ENCODE results near the gene PIN1. TPM values are rescaled to one million over a fixed set of nuclear protein-coding genes. Genes with fewer than 3 reads are reported as not detected.
"Not testable (repeated sequence)": the region's sequence is repeated elsewhere in the genome, so short reads cannot be mapped to it uniquely, and the experiment has no call there.

Gene PIN1
- total RNA-seq, 4 donors from 2014 or later = 22.9 to 82.5 (median 43.7) TPM

DNA sequence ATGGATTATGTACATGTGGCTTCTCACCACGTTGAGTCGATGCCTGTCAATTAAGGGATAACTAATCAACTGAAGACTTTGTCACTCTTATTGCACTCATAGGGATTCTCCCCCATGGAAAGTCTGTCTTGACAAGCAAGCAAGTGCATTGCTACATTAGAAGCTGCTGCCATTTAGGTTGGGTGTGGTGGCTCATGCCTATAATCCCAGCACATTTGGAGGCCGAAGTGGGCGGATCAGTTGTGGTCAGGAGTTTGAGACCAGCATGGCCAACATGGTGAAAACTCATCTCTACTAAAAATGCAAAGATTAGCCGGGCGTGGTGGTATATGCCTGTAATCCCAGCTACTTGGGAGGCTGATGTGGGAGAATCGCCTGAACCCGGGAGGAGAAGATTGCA is 48.3 kb upstream of the PIN1 start:
- Histone ChIP-seq H3K36me3 (no peaks in the 10 kb centered on the region), H3K27ac (peak overlapping the region; percentile 93 to 99 (median 98)), H3K4me1 (peaks cover 0 to 41% (median 27%) of the 10 kb centered on the region in 4 donors), H3K27me3 (no peaks in the 10 kb centered on the region), H3K4me3 (no peak overlapping the region), H3K9me3 (no peaks in the 10 kb centered on the region)
- TF ChIP-seq POLR2AphosphoS5 (IDR thresholded peaks at IDR 0.05) (no peak), EP300 (IDR thresholded peaks at IDR 0.05; ENCODE audit: low read depth) (no peak), POLR2A (IDR thresholded peaks at IDR 0.05) (no peak)
- intact Hi-C loops (cut with DNase I; ENCODE audit: low total_unique reads) (loop anchor here (1.0 to 10.0 kb wide), 2 partner anchors 165 to 1118 kb away; no protein-coding TSS in a partner anchor), in situ Hi-C loops (cut with MboI; ENCODE audit: low pct_ligation_motif_present in 1 of 4, low pct_unique_long_range_greater_than_20kb in 1 of 4, low sequenced_read_pairs in 3 of 4) (loop anchor here in 3 of 4 donors (25.0 kb wide), 2 partner anchors 475 to 650 kb away; partner anchors contain the start of genes ZNF559 (in 3 of the 3), ZNF699 (in 3 of the 3), OR7G3 (in 2 of the 3) and ZNF317 (in 2 of the 3))
- WGBS, 2 donors (ENCODE audit: low coverage in 1 of 2) = 96% methylated on average over 8 of the region's 8 CpGs; no CpG with 5 or more reads in 1 of the 2 donors
- no peak for DNase-seq

DNA sequence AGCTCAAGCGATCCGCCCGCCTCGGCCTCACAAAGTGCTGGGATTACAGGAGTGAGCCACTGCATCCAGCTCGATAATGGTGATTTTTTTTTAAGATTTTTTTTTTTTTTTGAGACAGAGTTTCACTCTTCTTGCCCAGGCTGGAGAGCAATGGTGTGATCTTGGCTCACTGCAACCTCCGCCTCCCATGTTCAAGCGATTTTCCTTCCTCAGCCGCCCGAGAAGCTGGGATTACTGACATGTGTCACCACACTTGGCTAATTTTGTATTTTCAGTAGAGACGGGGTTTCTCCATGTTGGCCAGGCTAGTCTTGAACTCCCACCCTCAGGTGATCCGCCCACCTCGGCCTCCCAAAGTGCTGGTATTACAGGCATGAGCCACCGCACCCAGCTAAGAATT is 46.5 kb upstream of the PIN1 start:
- not testable (repeated sequence) for H3K9me3 ChIP-seq, DNase-seq, H3K4me3 ChIP-seq, H3K27me3 ChIP-seq, H3K36me3 ChIP-seq, H3K27ac ChIP-seq
- in situ Hi-C loops (cut with MboI; ENCODE audit: low pct_ligation_motif_present in 1 of 4, low pct_unique_long_range_greater_than_20kb in 1 of 4, low sequenced_read_pairs in 3 of 4) (loop anchor here in 3 of 4 donors (25.0 kb wide), 2 partner anchors 476 to 651 kb away; partner anchors contain the start of genes ZNF559 (in 3 of the 3), ZNF699 (in 3 of the 3), OR7G3 (in 2 of the 3) and ZNF317 (in 2 of the 3)), intact Hi-C loops (cut with DNase I; ENCODE audit: low total_unique reads) (loop anchor here (10.0 kb wide), 1 partner anchor 1116 kb away; no protein-coding TSS in a partner anchor)
- WGBS, 2 donors (ENCODE audit: low coverage in 1 of 2) = 94 to 97% methylated on average over 8 to 13 of the region's 13 CpGs
- peaks cover 0 to 39% (median 30%) of the 10 kb centered on the region in 4 donors for H3K4me1 ChIP-seq

DNA sequence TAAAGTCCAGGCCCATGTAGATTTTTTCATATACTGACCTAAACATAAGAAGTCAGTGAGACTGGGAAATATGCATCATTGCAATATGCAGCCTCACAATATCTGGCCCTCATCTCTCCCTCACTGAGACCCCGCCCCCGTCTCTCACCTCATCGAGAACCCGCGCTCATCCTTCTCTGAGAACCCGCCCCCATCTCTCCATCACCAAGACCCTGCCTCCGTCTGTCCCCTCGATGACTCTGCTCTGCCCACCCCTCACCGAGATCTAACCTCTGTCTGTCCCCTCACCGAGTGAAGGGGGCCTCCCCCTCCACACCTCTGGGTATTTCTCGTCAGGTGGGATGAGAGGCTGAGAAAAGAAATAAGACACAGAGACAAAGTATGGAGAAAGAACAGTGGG is 46.1 kb upstream of the PIN1 start:
- H3K27me3 ChIP-seq = no peaks in the 10 kb centered on the region
- in situ Hi-C loops (cut with MboI; ENCODE audit: low pct_ligation_motif_present in 1 of 4, low pct_unique_long_range_greater_than_20kb in 1 of 4, low sequenced_read_pairs in 3 of 4) = loop anchor here in 3 of 4 donors (25.0 kb wide), 2 partner anchors 477 to 652 kb away; partner anchors contain the start of genes ZNF559 (in 3 of the 3), ZNF699 (in 3 of the 3), OR7G3 (in 2 of the 3) and ZNF317 (in 2 of the 3)
- TF ChIP-seq POLR2A (IDR thresholded peaks at IDR 0.05) = no peak
- TF ChIP-seq, protein P1, sequence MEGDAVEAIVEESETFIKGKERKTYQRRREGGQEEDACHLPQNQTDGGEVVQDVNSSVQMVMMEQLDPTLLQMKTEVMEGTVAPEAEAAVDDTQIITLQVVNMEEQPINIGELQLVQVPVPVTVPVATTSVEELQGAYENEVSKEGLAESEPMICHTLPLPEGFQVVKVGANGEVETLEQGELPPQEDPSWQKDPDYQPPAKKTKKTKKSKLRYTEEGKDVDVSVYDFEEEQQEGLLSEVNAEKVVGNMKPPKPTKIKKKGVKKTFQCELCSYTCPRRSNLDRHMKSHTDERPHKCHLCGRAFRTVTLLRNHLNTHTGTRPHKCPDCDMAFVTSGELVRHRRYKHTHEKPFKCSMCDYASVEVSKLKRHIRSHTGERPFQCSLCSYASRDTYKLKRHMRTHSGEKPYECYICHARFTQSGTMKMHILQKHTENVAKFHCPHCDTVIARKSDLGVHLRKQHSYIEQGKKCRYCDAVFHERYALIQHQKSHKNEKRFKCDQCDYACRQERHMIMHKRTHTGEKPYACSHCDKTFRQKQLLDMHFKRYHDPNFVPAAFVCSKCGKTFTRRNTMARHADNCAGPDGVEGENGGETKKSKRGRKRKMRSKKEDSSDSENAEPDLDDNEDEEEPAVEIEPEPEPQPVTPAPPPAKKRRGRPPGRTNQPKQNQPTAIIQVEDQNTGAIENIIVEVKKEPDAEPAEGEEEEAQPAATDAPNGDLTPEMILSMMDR (IDR thresholded peaks at IDR 0.05) = no peak
- TF ChIP-seq POLR2AphosphoS5 (IDR thresholded peaks at IDR 0.05) = no peak
- no peak for TF ChIP-seq EP300 (IDR thresholded peaks at IDR 0.05; ENCODE audit: low read depth)
- no peak for DNase-seq
- H3K27ac ChIP-seq = no peak overlapping the region
- 84 to 89% methylated on average over 11 of the region's 11 CpGs for WGBS, 2 donors (ENCODE audit: low coverage in 1 of 2)
- H3K36me3 ChIP-seq = no peaks in the 10 kb centered on the region
- H3K9me3 ChIP-seq = no peaks in the 10 kb centered on the region
- H3K4me3 ChIP-seq = no peak overlapping the region
- intact Hi-C loops (cut with DNase I; ENCODE audit: low total_unique reads) = loop anchor here (10.0 kb wide), 1 partner anchor 1116 kb away; no protein-coding TSS in a partner anchor
- H3K4me1 ChIP-seq = peaks cover 0 to 37% (median 27%) of the 10 kb centered on the region in 4 donors

DNA sequence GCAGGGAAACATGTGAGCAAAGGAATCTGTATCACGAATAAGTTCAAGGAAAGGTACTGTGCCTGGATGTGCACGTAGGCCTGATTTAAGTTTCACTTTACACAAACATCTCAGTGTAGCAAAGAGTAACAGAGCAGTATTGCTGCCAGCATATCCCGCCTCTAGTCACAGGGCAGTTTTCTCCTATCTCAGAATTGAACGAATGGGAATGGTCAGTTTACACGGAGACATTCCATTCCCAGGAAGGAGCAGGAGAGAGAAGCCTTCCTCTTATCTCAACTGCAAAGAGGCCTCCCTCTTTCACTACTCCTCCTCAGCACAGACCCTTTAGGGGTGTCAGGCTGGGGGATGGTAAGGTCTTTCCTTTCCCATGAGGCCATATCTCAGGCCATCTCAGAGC is 45.5 kb upstream of the PIN1 start:
- in situ Hi-C loops (cut with MboI; ENCODE audit: low pct_ligation_motif_present in 1 of 4, low pct_unique_long_range_greater_than_20kb in 1 of 4, low sequenced_read_pairs in 3 of 4) (loop anchor here in 3 of 4 donors (25.0 kb wide), 2 partner anchors 477 to 652 kb away; partner anchors contain the start of genes ZNF559 (in 3 of the 3), ZNF699 (in 3 of the 3), OR7G3 (in 2 of the 3) and ZNF317 (in 2 of the 3)), intact Hi-C loops (cut with DNase I; ENCODE audit: low total_unique reads) (loop anchor here (10.0 kb wide), 1 partner anchor 1115 kb away; no protein-coding TSS in a partner anchor)
- not testable (repeated sequence) for H3K4me3 ChIP-seq, H3K27me3 ChIP-seq, DNase-seq, H3K9me3 ChIP-seq, H3K36me3 ChIP-seq
- Histone ChIP-seq H3K4me1 (peaks cover 0 to 33% (median 22%) of the 10 kb centered on the region in 4 donors), H3K27ac (peak overlapping the region; percentile 82 to 94 (median 91))
- WGBS, 2 donors (ENCODE audit: low coverage in 1 of 2) = 50 to 65% methylated on average over 5 of the region's 5 CpGs

DNA sequence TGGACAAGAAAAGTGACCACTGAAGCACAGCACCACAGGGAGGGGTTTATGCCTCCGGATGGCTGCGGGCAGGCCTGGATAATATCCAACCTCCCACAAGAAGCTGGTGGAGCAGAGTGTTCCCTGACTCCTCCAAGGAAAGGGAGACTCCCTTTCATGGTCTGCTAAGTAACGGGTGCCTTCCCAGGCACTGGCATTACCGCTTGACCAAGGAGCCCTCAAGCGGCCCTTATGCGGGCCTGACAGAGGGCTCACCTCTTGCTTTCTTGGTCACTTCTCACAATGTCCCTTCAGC is 44.1 kb upstream of the PIN1 start:
- Histone ChIP-seq H3K4me1 (peaks cover 0 to 28% (median 17%) of the 10 kb centered on the region in 4 donors), H3K4me3 (peak overlapping the region in 2 of 4 donors; percentile 34 to 73), H3K27ac (peak overlapping the region; percentile 82 to 94 (median 91))
- H3K36me3 ChIP-seq, H3K27me3 ChIP-seq, H3K9me3 ChIP-seq, DNase-seq: not testable (repeated sequence)
- intact Hi-C loops (cut with DNase I; ENCODE audit: low total_unique reads) (loop anchor here (10.0 kb wide), 2 partner anchors 476 to 576 kb away; partner anchors contain the start of gene OR7D4), in situ Hi-C loops (cut with MboI; ENCODE audit: low pct_ligation_motif_present in 1 of 4, low pct_unique_long_range_greater_than_20kb in 1 of 4, low sequenced_read_pairs in 3 of 4) (loop anchor here (5.0 to 25.0 kb wide), 5 partner anchors 166 to 654 kb away; partner anchors contain the start of genes ZNF559 (in 3 of the 4), ZNF561 (in 3 of the 4), ZNF699 (in 3 of the 4) and OR7G3 (in 2 of the 4))
- 80 to 83% methylated on average over 1 to 6 of the region's 6 CpGs for WGBS, 2 donors (ENCODE audit: low coverage in 1 of 2)
